Stimulated activated naive CD8-positive, alpha-beta T cell treated with anti-CD3 and anti-CD28 coated beads, Interleukin-15, Interleukin-2, amounts not matched to agents 100 U/mL and 50 U/mL, for 24 hours (primary cell): ENCODE measurements around the gene ATP13A3.

Experiments used
- ATAC-seq: fragments of 150-1000 bp; cut with Tn5 transposase; one replicate; pipeline ENCODE4 v1.10.0; 2021
- DNase-seq: peaks from one replicate; pipeline ENCODE4 v3.0.0; 2021

ATP13A3 gene

GRCh38 chr3:194475978-194476377 is 10.8 kb downstream of the ATP13A3 start:
- DNase-seq (no peak), ATAC-seq (no peak)

DNA sequence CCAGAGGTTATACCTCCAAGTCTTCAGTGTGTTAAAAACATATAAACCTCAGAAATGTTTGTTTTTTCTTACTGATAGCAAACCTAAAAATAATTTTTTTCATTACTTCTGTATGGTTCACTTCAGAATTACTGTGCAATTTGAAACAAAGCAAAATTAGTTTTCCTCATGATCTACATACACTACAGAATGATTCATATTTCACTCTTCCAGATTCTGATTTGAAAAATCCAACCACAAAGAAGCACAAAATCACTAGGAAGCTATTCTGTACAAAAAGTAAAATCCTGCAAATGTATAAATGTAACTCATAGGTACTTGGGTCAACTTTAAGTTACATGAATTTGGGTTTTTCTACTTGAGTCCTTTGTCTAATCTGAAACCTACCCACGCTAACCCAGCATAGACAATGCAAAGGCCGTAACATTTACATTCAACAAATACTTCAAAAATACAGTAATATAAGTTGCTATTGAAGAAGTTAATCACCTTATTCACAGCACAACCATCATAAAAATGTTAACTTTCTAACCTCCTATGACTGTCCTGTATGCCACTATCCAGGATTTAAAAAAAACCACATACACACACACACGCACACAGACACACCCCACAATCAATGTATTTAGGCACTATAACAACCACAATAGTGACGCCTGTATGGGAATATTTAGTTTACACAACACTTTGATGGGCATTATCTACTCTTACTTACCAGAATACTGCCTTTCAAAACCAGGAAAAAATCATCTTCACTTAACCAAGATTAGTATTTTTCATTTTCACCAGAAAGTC is 11.5 kb downstream of the ATP13A3 start:
- DNase-seq (no peak), ATAC-seq (no peak)

DNA sequence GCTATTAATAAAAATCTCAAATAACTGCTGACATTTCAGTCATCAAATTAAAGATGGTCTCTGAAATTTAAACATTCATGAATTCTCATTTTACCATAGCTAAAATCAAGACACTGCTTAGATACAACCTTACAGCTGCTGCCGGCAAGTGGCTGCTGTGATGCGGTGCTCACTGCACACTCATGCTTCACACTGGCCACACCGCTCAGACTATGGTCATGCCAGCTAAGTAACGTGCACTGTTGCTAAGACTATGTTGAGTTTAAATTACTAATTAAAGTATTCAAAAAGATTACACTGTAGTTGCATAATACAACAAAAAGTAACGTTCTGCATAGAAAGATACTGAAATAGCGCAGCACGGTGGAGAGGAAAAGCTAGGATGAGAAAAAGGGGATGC is 12.1 kb downstream of the ATP13A3 start:
- no peak for ATAC-seq
- no peak for DNase-seq

GRCh38 chr3:194472290-194472920 is 14.4 kb downstream of the ATP13A3 start:
- DNase-seq (no peak), ATAC-seq (peak; percentile 86)

DNA sequence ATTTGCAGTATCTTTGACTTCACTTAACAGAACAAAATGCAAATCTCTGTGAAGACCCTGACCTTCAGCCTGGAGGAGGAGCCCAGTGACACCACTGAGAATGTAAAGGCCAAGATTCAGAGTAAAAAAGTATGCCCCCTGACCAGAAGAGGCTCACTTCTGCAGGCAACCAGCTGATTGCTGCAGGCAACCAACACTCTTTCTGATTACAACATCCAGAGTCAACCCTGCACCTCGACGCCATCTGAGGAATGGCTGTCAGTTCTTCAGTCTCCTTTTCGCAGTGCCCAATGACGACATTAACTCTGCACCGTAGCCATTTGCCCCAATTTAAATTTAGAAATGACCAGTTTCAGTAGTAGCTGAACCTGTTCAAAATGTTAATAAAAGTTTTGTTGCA is 14.9 kb downstream of the ATP13A3 start:
- no peak for ATAC-seq
- no peak for DNase-seq

DNA sequence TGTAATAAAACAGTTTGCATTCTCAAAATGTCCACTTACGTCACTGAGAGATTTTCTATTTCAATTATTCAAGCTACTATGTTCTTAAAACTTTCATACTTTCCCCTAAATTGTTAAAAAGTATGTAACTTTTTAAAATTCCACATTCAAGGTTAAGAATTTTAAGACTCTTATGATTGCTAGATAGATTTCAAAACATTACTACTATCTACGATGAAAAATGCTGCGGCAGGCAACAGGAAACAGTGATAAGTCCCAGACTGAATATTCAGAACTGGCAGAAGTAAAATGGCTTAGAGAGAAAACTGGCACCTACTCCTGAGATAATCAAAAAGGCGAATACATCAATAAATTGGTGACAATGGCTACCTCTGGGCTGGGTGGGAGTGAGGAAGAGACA is 16.2 kb downstream of the ATP13A3 start:
- DNase-seq: no peak

GRCh38 chr3:194469977-194470376 is 16.8 kb downstream of the ATP13A3 start:
- DNase-seq: no peak
- ATAC-seq: no peak

More for the DNA sequence above, 16.2 kb downstream of the ATP13A3 start:
- no peak for ATAC-seq

DNA sequence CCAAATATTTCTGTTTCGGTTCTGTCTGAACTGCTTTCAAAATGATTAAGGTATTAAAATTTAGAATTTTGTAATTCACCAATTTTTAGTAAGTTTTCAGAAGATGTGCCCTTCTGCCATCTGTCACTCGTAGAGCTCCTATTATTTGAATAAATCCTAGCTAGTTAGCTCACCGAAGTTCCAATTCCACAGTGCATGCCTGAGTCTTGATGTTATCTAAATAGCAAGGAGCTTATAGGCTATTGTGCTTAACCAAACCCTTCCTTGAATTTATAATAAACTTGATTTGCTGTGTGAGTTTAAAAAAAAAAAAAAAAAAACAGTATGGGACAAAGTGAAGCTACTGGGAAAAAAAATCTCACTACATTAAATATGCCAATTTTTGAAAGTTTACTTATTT is 18.7 kb downstream of the ATP13A3 start:
- DNase-seq (no peak), ATAC-seq (no peak)

DNA sequence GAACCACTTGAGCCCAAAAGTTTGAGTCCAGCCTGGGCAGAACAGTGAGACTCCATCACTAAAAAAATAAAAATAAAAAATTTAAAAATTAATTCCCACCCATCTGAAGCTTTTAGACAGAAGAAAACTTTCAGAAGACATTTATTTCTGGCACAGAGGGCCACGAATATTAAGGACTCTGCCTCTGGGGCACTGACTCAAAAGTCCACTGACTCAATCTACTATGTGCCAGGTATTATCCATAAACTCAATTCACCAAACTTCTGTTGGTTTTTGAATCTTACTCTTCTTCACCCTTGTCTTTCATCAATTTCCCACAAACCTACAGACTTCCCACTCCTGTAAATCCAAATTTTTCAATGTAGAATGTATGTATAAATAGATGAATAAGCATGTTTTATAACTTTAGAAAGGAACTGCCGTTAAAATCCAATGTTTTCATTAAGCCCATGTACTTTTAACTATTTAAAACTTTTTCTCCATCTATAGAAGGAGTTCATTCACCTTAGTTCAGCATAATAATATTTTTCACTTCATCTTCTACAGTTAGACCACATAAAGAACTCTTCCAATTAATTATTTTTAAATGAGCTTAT is 19.9 kb downstream of the ATP13A3 start:
- DNase-seq (no peak), ATAC-seq (no peak)

GRCh38 chr3:194465920-194466570 is 20.8 kb downstream of the ATP13A3 start:
- ATAC-seq: peak; percentile 32
- no peak for DNase-seq

- no peak for ATAC-seq
- DNase-seq: no peak
Measured at GRCh38 chr3:194465246-194465645, 21.6 kb downstream of the ATP13A3 start.

DNA sequence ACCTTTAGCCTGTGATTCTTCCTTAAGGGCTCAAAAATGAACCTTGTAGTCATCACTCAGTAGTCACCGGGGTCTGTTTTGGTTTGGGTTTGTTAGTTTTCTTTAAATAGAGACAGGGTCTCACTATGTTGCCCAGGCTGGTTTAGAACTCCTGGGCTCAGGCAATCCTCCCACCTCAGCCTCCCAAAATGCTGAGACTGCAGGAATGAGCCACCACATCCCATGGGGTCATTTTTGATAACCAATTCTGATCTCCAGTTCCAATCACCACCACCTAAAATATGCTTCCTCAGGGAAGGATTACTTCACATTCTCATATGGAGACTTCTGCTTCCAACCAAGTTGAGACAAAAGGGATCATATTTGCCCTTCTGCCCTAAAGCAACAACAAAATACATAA is 22.1 kb downstream of the ATP13A3 start:
- DNase-seq (no peak), ATAC-seq (no peak)

- ATAC-seq (no peak), DNase-seq (no peak)
Measured at GRCh38 chr3:194462936-194463335, 23.9 kb downstream of the ATP13A3 start.

GRCh38 chr3:194460566-194460965 is 26.2 kb downstream of the ATP13A3 start:
- no peak for DNase-seq
- no peak for ATAC-seq

- ATAC-seq (no peak), DNase-seq (no peak)
Measured at GRCh38 chr3:194458131-194458530, 28.7 kb downstream of the ATP13A3 start.

DNA sequence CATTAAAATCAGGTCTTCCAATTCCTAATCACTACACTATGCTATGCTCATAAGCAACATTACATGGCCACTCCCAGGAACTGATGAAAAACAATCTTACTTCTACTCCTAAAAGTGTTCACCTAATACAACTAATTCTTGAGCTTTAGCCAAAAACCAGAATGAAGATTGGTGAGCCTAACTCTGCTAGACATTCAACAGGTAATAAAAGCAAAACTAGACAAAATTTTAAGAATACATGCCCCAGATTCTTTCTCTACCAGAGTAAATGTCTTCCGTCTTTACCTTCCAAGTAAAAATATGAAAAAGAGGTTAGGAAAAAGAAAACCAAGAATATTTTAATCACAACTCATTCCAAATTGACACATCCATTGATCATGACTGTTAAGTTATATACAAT is 31.3 kb downstream of the ATP13A3 start:
- ATAC-seq (no peak), DNase-seq (no peak)

GRCh38 chr3:194450341-194450740 is 36.5 kb downstream of the ATP13A3 start:
- DNase-seq (no peak), ATAC-seq (no peak)

DNA sequence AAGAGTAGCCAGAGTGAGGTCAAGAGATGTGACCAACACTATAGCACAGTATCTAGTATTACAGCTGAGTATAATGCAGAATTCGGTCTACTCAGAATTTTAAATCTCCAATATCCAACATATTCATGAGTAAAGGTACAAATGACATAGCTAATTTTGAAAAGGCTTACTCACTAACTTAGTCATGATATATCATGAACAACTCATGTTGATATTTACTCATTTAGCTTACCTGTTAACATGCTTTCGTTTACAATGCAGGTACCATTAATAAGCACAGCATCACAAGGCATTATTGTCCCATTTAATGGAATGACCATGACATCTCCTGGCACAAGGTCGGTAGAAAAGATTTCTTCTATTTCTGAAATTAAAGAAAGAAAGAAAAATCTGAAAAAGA is 36.9 kb downstream of the ATP13A3 start:
- DNase-seq: no peak
- no peak for ATAC-seq

DNA sequence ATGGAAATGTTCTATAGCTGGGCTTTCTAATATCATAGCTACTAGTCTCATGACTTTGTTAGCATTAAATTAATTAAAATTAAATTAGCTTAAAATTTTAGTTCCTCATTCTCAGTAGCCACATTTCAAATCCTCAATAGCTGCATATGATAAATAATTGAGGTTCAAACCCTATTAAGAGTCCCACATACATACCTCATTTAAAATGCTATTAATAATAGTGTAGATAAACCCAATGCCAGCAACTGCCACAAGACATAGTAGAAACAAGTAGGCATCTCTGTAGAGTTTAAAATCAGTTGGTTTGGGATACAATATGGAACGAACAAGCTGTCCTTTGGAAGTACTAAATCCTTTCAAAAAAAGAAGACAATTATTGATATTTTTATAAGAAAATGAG is 39.1 kb downstream of the ATP13A3 start:
- no peak for ATAC-seq

DNA sequence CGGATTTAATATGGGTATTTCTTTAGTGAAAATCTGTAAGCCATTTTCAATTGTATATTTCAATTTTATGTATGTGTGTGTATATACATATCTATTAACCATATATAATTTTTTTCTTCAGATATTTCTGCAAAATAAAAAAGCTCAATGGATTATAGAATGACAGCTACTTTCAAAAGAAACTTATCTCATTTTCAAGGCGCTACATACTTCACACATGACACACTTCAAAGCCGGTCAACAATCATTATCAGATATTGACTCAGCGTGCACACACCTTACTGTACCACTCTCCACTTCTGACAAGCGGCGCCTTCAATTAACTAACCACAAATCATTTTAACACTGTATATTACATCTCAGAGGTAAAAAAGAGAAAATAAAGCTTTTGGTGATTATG is 39.6 kb downstream of the ATP13A3 start:
- ATAC-seq (no peak), DNase-seq (no peak)

More for the DNA sequence above, 39.1 kb downstream of the ATP13A3 start:
- no peak for DNase-seq

DNA sequence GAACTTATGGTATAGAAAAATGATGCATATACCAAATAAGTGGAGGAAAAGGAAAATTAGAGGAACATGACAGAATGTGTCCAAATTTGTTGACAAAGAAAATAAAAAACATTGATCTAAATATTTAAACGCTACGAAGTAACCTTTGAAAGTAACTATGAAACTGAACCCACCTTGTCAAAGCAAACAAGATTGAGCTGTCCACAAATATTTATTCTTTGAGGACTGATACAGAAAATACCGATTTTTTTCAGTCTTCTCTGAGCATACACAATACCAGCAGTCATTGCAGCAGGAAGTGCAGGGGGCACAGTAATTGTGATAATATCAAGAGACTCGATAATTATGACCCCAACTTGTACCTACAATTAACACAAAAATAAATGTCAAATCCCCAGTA is 40.0 kb downstream of the ATP13A3 start:
- ATAC-seq (no peak), DNase-seq (no peak)

DNA sequence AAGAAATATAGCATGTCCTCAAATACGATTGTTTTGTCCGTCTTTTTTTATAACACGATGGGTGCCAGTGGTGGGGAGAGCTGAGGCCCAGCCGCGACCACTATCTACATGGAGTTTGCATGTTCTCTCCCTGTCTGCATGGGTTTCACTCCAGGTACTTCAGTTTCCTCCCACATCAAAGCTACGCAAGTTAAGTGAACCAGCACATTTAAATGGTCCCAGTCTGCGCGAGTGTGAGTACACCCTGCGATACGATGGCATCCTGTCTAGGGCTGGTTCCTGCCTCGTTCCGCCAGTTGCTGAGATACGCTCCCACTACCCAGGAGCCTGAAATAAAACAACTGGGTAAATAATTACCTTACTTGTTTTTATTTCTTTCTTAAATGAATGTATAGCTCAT is 40.6 kb downstream of the ATP13A3 start:
- DNase-seq (no peak), ATAC-seq (no peak)

GRCh38 chr3:194443901-194444300 is 42.9 kb downstream of the ATP13A3 start:
- DNase-seq (no peak), ATAC-seq (no peak)
